Anterior cingulate cortex (tissue), 58 donors: ENCODE results near the gene RAP1GAP2.

Source experiments
- DNase-seq, 58 donors: peaks; one replicate each; lab custom pipeline; 2025; lab: John Stamatoyannopoulos, UW

The RAP1GAP2 gene

GRCh38 chr17:2847381-2848333, 51.4 kb downstream of the RAP1GAP2 start:
- peak in 2 of 58 donors; percentile 3 to 11 for DNase-seq

GRCh38 chr17:2849327-2849670, 53.1 kb downstream of the RAP1GAP2 start:
- DNase-seq: no peak

- DNase-seq: no peak
These were observed 54.8 kb downstream of the RAP1GAP2 start for GRCh38 chr17:2850991-2851390.

- DNase-seq: no peak
These were observed 55.4 kb downstream of the RAP1GAP2 start for GRCh38 chr17:2851615-2852014.

GRCh38 chr17:2852221-2852620, 56.0 kb downstream of the RAP1GAP2 start:
- peak in 1 of 58 donors; percentile 20 for DNase-seq

GRCh38 chr17:2852729-2853282, 56.6 kb downstream of the RAP1GAP2 start:
- DNase-seq: no peak

GRCh38 chr17:2853283-2854142, 57.3 kb downstream of the RAP1GAP2 start:
- peak in 5 of 58 donors; percentile 3 to 19 (median 10) for DNase-seq

GRCh38 chr17:2854143-2855055, 58.2 kb downstream of the RAP1GAP2 start:
- DNase-seq: peak in 3 of 58 donors; percentile 8 to 30 (median 15)

- DNase-seq: no peak
These were observed 58.9 kb downstream of the RAP1GAP2 start for GRCh38 chr17:2855063-2855600.

GRCh38 chr17:2856727-2857126, 60.5 kb downstream of the RAP1GAP2 start:
- no peak for DNase-seq

- DNase-seq: no peak
These were observed 63.8 kb downstream of the RAP1GAP2 start for GRCh38 chr17:2860045-2860444.

- DNase-seq: no peak
These were observed 64.6 kb downstream of the RAP1GAP2 start for GRCh38 chr17:2860883-2861282.

- peak in 6 of 58 donors; percentile 6 to 29 (median 18) for DNase-seq
These were observed 66.0 kb downstream of the RAP1GAP2 start for GRCh38 chr17:2862197-2862596.

GRCh38 chr17:2863204-2863603, 67.0 kb downstream of the RAP1GAP2 start:
- no peak for DNase-seq

GRCh38 chr17:2865228-2865627, 69.0 kb downstream of the RAP1GAP2 start:
- DNase-seq: no peak

GRCh38 chr17:2867441-2868424, 71.5 kb downstream of the RAP1GAP2 start:
- DNase-seq: no peak

- no peak for DNase-seq
These were observed 73.4 kb downstream of the RAP1GAP2 start for GRCh38 chr17:2869604-2870003.

GRCh38 chr17:2871205-2871604, 75.0 kb downstream of the RAP1GAP2 start:
- DNase-seq: no peak
